Measurements from ENCODE around the gene PKD1. TPM values are rescaled to one million over a fixed set of nuclear protein-coding genes. Genes with fewer than 3 reads are reported as not detected.
"Not testable (repeated sequence)": the region's sequence is repeated elsewhere in the genome, so short reads cannot be mapped to it uniquely, and the experiment has no call there.

PKD1 gene
- total and polyA plus RNA-seq, 8 donors: 29.8 to 127 (median 44.2) TPM

- H3K36me3 ChIP-seq: no peaks in the 10 kb centered on the region
- no peak overlapping the region for H3K27ac ChIP-seq
- no peaks in the 10 kb centered on the region for H3K9me3 ChIP-seq
- WGBS, 2 donors: 71 to 80% methylated on average over 18 to 19 of the region's 19 CpGs
- H3K4me3 ChIP-seq: no peak overlapping the region
- TF ChIP-seq CTCF (IDR thresholded peaks at IDR 0.05): no peak
- no peaks in the 10 kb centered on the region for H3K27me3 ChIP-seq
- ATAC-seq: peak in 2 of 4 donors; percentile 4 to 12
- FAIRE-seq: no peak
- no peaks in the 10 kb centered on the region for H3K4me1 ChIP-seq
- DNase-seq: peak in 1 of 6 donors; percentile 72
- intact Hi-C loops (cut with DNase I): no loop called here
These were observed 13.8 kb downstream of the PKD1 start for GRCh38 chr16:2121853-2122252.

- H3K9me3 ChIP-seq; H3K4me1 ChIP-seq; H3K4me3 ChIP-seq; DNase-seq; H3K27me3 ChIP-seq; FAIRE-seq; H3K36me3 ChIP-seq; H3K27ac ChIP-seq; intact Hi-C loops (cut with DNase I): not testable (repeated sequence)
- ATAC-seq: peak in 3 of 4 donors; percentile 24 to 42 (median 36)
- WGBS, 2 donors: 68 to 77% methylated on average over 9 of the region's 9 CpGs
These were observed 14.4 kb downstream of the PKD1 start for GRCh38 chr16:2121325-2121724.

- FAIRE-seq; H3K27ac ChIP-seq; H3K4me1 ChIP-seq; H3K36me3 ChIP-seq; H3K9me3 ChIP-seq; ATAC-seq; H3K4me3 ChIP-seq; H3K27me3 ChIP-seq; intact Hi-C loops (cut with DNase I): not testable (repeated sequence)
- 85% methylated on average over 21 to 30 of the region's 35 CpGs for WGBS, 2 donors
- DNase-seq: peak in 1 of 6 donors; percentile 63
These were observed 17.6 kb downstream of the PKD1 start for GRCh38 chr16:2117960-2118722.

- H3K4me1 ChIP-seq; H3K4me3 ChIP-seq; H3K36me3 ChIP-seq; DNase-seq; H3K27ac ChIP-seq; FAIRE-seq; H3K27me3 ChIP-seq; H3K9me3 ChIP-seq; ATAC-seq; intact Hi-C loops (cut with DNase I): not testable (repeated sequence)
- WGBS, 2 donors: 94 to 96% methylated on average over 21 to 24 of the region's 25 CpGs
These were observed 18.4 kb downstream of the PKD1 start for GRCh38 chr16:2117341-2117740.

- H3K9me3 ChIP-seq; H3K27me3 ChIP-seq; FAIRE-seq; H3K4me3 ChIP-seq; H3K4me1 ChIP-seq; H3K27ac ChIP-seq; ATAC-seq; H3K36me3 ChIP-seq; intact Hi-C loops (cut with DNase I): not testable (repeated sequence)
- WGBS, 2 donors: 87 to 91% methylated on average over 11 to 24 of the region's 24 CpGs
- DNase-seq: peak in 1 of 6 donors; percentile 70
These were observed 19.3 kb downstream of the PKD1 start for GRCh38 chr16:2116428-2116827.

- no peak for ATAC-seq
- DNase-seq: peak in 1 of 6 donors; percentile 58
- Histone ChIP-seq H3K4me3 (no peak overlapping the region), H3K9me3 (no peaks in the 10 kb centered on the region), H3K4me1 (no peaks in the 10 kb centered on the region), H3K36me3 (peaks cover 0 to 12% (median 0%) of the 10 kb centered on the region in 3 donors), H3K27ac (no peak overlapping the region), H3K27me3 (no peaks in the 10 kb centered on the region)
- intact Hi-C loops (cut with DNase I): no loop called here
- TF ChIP-seq CTCF (IDR thresholded peaks at IDR 0.05): no peak
- FAIRE-seq: no peak
- 87 to 91% methylated on average over 13 of the region's 13 CpGs for WGBS, 2 donors
These were observed 20.1 kb downstream of the PKD1 start for GRCh38 chr16:2115591-2115973.

- H3K27ac ChIP-seq; H3K9me3 ChIP-seq; H3K4me3 ChIP-seq; ATAC-seq; H3K4me1 ChIP-seq; H3K27me3 ChIP-seq; FAIRE-seq; intact Hi-C loops (cut with DNase I): not testable (repeated sequence)
- DNase-seq: peak in 1 of 6 donors; percentile 67
- 87 to 88% methylated on average over 22 to 33 of the region's 34 CpGs for WGBS, 2 donors
- H3K36me3 ChIP-seq: peaks cover 0 to 12% (median 0%) of the 10 kb centered on the region in 3 donors
These were observed 20.7 kb downstream of the PKD1 start for GRCh38 chr16:2114885-2115590.

- 95 to 96% methylated on average over 25 to 26 of the region's 26 CpGs for WGBS, 2 donors
These were observed 21.5 kb downstream of the PKD1 start for GRCh38 chr16:2114225-2114624.

GRCh38 chr16:2112539-2113106, 23.1 kb downstream of the PKD1 start:
- H3K27me3 ChIP-seq; intact Hi-C loops (cut with DNase I); H3K9me3 ChIP-seq; FAIRE-seq; H3K27ac ChIP-seq; H3K4me1 ChIP-seq; H3K4me3 ChIP-seq; ATAC-seq: not testable (repeated sequence)
- 88 to 91% methylated on average over 24 to 30 of the region's 30 CpGs for WGBS, 2 donors
- H3K36me3 ChIP-seq: peaks cover 0 to 12% (median 0%) of the 10 kb centered on the region in 3 donors
- DNase-seq: peak in 1 of 6 donors; percentile 56

More at GRCh38 chr16:2114225-2114624, 21.5 kb downstream of the PKD1 start:
- ATAC-seq; DNase-seq; H3K9me3 ChIP-seq; H3K27me3 ChIP-seq; FAIRE-seq; H3K27ac ChIP-seq; H3K4me3 ChIP-seq; H3K4me1 ChIP-seq; intact Hi-C loops (cut with DNase I): not testable (repeated sequence)
- peaks cover 0 to 12% (median 0%) of the 10 kb centered on the region in 3 donors for H3K36me3 ChIP-seq
